Measurements from ENCODE around the gene MRTO4.
"Not testable (repeated sequence)": the region's sequence is repeated elsewhere in the genome, so short reads cannot be mapped to it uniquely, and the experiment has no call there.

Gene MRTO4

DNA sequence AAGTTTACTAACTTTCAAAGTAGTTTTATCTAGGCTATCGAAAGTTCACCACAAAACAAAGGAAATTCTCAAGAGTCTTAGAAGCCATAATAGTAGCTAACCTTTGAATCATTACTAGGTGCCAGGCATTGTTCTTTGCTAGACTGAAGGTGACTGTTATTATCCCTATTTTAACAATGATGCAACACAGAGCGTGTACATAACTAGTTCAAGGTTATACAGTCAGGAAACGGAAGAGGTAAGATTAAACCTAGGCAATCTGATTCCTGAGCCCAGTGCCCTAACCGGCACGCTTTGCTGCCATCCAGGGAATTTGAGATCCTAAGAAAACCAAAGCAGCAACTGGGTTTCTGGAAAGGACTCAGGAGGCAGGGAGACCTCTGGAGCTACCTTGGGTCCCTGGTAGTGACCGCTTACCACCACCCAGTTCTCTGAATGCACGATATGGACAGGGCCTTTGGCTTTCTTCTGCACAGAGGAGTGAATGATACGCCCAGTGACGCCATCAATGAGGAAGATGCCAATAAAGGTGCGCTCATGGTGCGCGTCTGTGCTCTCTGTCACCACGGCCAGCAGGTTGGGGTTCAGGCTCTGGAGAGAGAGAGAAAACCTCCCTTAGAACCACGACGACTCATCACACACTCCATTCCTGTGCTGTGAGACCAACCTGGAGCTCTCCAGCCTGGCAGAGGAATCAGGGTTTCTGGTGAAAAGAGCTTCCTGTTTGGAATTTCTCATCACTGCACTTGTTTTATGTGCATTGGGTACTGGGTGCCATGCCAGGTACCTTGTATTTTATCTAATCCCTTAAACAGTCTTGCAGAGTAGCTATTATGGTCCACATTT is 28.4 kb upstream of the MRTO4 start:
- DNase-seq (ENCODE audit: low read depth in 2 of 2): no peak

DNA sequence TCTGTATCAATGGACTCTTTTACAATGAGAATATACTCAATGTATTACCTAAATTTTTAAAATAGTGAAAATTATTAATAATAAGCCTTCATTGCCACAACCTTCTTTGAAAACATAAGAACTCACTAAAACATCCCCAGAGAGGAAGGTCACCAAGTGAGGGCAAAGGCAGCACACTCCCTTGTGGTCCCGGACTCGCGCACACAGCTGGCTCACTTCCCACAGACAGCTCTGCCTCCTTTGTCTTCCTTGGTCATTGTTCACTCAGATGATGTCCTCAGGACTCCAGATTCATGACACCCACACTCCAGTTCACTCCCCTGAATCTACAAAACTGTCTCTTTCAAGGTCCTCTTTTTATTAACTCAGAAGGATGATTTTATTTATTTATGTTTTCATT is 22.4 kb upstream of the MRTO4 start:
- DNase-seq (ENCODE audit: low read depth in 2 of 2): no peak

GRCh38 chr1:19229828-19230325 is 21.7 kb upstream of the MRTO4 start:
- DNase-seq (ENCODE audit: low read depth in 2 of 2): no peak

DNA sequence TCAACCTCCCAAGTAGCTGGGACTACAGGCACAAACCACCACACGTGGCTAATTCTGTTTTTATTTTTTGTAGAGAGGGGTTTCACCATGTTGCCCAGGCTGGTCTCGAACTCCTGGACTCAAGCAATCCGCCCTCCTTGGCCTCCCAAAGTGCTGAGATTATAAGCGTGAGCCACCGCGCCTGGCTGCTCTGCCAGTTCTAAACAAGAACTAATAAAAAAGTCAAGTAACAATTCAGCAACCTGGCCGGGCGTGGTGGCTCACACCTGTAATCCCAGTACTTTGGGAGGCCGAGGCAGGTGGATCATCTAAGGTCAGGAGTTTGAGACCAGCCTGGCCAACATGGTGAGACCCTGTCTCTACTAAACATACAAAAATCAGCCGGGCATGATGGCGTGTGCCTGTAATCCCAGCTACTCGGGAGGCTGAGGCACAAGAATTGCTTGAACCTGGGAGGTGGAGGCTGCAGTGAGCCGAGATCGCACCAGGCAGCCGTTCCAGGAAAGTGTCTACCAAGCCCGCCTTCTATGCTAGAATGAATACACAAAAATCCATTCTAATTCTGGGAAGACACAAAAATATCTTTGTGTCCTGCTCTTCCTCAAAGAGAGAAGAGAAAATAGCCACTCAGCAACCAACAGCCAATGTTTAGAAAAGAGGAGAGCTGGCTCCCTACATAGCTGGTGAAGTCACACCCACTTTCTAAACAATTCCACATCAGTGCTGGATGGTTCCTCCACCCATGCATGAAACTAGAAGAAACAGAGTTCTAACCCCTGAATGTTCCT is 19.7 kb upstream of the MRTO4 start:
- not testable (repeated sequence) for DNase-seq (ENCODE audit: low read depth in 2 of 2)

DNA sequence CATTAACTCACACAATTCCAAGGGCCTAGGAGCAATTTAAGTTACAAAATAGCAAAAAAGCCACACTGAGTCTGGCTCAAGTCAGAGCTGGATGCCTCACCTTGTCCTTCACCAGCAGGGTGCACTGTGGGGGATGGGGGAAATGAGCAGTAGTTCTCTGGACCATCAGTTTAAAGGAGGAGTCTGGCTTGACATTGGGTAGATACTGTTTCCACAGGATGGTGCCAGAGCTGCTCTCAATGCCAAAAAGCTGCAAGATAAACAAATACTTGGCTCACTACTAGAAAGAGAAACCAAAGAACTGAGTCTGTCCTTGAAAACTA is 19.1 kb upstream of the MRTO4 start:
- no peak for DNase-seq (ENCODE audit: low read depth in 2 of 2)

- DNase-seq (ENCODE audit: low read depth in 2 of 2): no peak
Measured at GRCh38 chr1:19234224-19234623, 17.4 kb upstream of the MRTO4 start.

DNA sequence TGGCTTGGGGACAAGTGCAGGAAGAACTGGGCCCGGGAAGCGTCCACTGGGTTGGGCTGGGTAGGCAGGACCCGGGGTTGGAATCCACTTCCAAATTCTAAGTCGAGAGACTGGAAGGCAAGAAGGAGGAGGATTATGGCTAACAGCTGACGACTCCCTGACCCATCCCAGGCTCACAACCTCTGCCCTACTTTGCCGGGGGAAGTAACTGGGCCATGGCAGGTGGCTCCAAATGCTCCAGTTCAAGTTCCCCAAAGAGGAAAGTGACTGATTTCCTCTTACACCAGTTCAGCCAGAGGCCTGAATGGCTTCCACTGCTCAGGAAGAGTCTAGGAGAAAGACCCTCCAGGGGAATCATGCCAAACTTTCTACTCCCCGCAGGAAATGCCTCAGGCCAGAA is 11.7 kb upstream of the MRTO4 start:
- no peak for DNase-seq (ENCODE audit: low read depth in 2 of 2)

GRCh38 chr1:19240673-19241538 is 10.7 kb upstream of the MRTO4 start:
- peak; percentile 13 to 17 for DNase-seq (ENCODE audit: low read depth in 2 of 2)

DNA sequence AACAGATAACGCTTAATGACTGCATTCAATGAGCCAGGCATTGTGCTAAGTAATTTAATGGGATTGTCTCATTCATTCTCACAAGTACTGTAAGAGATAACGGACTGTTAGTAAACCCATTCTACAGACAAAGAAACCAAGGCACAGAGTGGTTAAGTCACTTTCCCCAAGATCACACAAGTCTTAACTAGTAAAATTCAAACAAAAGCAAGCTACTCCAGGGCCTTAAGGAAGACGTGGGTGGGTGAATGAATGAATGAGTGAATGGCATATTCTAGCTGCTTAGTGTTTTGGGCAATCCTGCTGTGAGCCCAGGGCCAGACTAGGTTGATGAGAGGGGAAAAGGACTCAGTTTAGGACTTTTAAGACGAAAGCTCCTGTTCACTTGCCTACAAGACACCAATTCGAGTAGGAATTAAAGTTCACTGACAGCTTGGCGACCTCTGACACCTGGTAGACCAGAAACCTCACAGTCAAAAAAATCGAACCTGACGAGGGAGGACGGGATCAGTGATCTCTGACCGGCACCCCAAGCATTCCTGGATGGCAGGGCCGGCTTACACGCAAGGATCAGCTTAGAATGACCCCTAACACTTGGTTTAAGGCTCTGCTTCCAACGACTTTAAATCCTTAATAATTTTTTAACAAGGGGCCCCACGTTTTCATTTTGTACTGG is 838 bp upstream of the MRTO4 start:
- DNase-seq (ENCODE audit: low read depth in 2 of 2): no peak

GRCh38 chr1:19254416-19254815 is 2.8 kb downstream of the MRTO4 start:
- DNase-seq (ENCODE audit: low read depth in 2 of 2): no peak

DNA sequence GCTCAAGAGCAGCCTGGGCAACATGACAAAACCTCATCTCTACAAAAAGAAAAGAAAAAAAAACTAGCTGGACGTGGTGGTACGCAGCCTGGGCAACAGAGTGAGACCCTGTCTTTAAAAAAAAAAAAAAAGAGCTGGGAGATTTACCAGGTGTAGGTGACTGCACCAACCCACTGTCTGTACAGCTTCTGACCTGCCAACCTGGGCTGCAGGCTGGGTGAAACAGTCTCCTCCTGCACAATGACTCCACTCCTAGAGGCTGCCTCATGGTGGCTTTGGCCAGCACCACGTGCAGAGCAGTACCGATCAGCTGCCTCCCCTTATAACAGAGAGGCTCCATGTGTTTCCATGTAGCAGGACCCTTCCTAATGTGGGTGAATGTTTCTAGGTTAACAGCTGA is 3.7 kb downstream of the MRTO4 start:
- DNase-seq (ENCODE audit: low read depth in 2 of 2): no peak

DNA sequence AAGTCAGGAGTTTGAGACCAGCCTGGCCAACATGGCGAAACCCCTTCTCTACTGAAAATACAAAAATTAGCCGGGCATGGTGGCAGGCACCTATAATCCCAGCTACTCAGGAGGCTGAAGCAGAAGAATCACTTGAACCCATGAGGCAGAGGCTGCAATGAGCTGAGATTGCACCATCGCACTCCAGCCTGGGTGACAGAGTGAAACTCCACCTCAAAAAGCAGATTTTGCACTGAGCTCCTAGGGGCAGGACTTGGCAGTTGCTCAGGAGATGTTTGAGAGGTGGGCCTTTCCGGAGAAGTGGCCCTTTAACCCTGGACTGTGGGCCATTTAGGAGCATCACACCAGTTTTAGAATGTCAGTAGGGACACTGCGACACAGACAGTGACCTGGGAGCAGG is 4.7 kb downstream of the MRTO4 start:
- not testable (repeated sequence) for DNase-seq (ENCODE audit: low read depth in 2 of 2)

- DNase-seq (ENCODE audit: low read depth in 2 of 2): no peak
Measured at GRCh38 chr1:19257178-19257914, 5.7 kb downstream of the MRTO4 start.

DNA sequence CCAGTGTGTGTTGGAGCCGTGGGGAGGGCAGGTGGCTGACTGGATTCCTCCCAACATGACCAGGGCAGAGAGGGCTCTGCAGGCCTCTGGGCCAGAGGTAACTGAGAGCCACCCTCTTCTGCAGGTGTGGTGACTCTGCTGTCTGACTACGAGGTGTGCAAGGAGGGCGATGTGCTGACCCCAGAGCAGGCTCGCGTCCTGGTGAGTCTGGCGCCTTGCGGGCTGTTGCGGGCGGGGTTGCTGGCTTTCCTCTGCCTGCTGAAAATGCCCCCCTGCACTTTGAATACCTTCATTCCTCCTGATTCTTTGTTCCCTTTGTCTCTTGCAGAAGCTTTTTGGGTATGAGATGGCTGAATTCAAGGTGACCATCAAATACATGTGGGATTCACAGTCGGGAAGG is 6.7 kb downstream of the MRTO4 start:
- DNase-seq (ENCODE audit: low read depth in 2 of 2): no peak

DNA sequence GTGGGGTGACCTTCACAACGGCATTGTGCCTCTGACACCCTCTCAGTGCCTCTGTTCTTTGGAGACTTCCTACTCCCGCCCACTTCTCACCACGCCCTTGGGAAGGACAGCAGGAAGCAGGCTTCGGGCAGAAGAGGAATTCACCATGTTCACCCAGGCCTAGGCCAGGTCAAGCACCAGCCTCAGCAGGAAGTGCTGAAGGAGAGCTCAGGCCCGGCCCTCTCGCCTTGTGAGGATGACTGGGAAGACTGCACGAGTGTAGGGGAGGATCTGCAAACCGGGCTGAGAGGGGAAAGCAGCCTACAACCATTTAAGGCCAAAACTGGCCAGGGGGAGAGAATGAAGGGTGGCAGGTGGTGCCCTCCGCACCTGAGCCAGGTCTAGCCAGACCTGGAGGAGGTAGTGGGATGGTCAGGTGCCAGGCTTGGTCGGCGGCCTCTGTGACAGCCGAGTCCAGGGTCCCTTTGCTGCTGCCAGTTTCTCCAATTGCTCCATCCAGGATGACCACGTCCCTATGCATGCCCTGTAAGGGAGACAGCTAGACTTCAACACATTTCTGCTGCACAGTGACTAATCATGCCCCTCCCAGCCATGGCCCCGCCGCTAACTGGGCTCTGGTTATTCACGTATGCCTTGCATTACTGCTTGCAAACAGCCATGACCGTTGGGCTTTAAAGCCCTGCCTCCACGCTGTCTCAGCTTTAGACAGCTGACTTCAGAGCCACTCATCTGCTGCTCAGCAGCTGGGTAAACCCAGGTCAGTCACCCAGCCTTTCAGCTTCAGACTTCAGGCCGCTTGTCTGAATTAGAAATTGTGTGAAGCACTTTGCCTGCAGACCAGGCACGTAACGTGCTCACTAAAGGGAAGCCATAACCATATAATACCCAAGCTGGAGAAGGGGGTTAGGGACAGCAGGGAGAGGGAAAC is 8.9 kb downstream of the MRTO4 start:
- DNase-seq (ENCODE audit: low read depth in 2 of 2): peak; percentile 47 to 48

DNA sequence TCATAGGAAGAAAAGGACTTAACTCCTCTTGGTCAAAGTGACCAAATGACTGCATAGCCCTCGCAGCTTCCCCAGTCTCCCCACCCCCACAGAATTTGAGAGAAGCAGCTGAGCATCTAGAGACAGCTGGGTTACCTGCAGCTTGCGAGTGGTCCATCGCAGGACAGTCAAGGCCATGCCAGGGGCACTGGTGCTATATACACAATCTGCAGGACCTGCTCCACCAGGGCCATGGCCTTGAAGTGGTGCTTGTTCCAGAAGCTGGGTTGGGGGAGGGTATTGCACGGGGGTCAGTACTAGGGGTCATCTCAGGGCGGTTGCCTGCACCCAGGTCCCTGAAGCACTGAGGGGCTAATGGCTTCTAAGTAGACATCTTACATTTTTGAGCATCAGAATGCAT is 10.4 kb downstream of the MRTO4 start:
- no peak for DNase-seq (ENCODE audit: low read depth in 2 of 2)

GRCh38 chr1:19262744-19263143 is 11.1 kb downstream of the MRTO4 start:
- no peak for DNase-seq (ENCODE audit: low read depth in 2 of 2)

DNA sequence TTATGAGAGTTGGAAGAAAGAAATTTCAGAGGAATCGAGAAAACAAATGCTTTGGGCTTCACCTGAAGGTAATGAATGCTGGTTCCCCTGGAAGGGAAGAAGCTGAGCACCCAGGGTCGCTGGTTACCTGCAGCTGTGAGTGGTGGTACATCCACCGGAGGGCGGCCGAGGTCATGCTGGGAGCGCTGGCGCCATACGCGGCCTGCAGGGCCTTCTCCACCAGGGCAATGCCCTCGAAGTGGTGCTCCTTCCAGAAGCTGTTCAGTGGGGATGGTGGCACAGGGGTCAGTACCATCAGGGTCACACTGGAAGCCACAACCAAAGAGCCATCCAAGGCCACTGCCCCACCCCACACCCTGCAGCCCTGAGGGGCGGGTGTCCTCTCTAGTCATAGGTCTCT is 16.8 kb downstream of the MRTO4 start:
- DNase-seq (ENCODE audit: low read depth in 2 of 2): no peak

- DNase-seq (ENCODE audit: low read depth in 2 of 2): not testable (repeated sequence)
Measured at GRCh38 chr1:19269427-19270342, 18.1 kb downstream of the MRTO4 start.
